GM21526 (cell line): ENCODE measurements around the gene IRGC.

Experiments used
- ATAC-seq: cut with Tn5 transposase; IDR thresholded peaks from one replicate; pipeline ENCODE4 v1.9.1; 2021; ENCODE audit warnings: moderate library complexity; ENCODE audit not compliant: unreplicated experiment, low FRiP score

The IRGC gene

DNA sequence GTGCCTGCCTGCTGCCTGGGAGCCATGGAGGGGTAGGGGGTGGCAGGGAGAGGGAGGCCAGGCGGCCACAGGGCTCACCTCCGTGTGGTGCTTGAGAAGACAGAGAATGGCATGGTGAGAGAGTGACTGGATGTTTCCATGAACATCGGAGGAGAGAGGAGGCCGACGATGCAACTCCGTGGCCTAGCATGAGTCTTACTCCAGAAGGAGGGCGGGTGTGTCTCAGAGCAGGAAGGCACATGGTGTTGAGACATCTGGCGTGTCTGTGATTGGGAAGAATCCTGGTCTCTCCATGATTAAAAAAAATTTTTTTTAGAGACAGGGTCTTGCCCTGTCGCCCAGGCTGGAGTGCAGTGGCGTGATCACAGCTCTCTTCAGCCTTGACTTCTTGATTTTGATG, 5.1 kb downstream of the IRGC start:
- no peak for ATAC-seq

DNA sequence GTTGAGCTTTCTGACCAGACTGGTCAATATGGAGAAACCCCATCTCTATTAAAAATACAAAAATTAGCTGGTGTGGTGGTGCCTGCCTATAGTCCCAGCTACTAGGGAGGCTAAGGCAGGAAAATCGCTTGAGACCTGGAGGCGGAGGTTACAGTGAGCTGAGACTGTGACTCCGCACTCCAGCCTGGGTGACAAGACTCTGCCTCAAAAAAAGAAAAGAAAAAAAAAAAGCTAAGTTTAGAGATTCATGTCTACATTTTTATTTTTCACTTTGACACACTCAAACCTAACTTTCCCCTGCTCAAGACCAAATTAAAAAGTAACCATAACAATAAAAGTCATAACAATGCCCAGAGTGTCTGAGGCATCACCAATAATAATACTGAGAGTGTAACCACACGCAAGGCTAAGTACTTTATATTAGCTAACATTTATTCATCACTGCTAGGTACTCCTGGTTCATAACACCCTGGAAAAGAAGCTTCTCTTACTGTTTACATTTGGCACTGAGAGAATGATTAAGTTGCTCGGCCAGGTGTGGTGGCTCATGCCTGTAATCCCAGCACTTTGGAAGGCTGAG, 5.7 kb downstream of the IRGC start:
- ATAC-seq: no peak

DNA sequence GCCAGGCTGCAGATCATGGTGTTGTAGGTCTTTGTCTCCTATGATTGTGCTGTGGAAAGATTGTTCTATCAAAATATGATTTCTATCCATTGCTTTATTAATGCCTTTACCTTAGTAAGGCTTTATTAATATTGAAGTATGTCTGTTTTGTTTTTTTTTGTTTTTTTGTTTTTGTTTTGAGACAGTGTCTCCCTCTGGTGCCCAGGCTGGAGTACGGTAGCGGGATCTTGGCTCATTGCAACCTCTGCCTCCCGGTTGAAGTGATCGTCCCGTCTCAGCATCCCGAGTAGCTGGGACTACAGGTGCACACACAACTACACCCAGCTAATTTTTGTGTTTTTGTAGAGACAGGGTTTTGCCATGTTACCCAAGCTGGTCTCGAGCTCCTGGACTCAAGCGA, 7.7 kb downstream of the IRGC start:
- no peak for ATAC-seq

DNA sequence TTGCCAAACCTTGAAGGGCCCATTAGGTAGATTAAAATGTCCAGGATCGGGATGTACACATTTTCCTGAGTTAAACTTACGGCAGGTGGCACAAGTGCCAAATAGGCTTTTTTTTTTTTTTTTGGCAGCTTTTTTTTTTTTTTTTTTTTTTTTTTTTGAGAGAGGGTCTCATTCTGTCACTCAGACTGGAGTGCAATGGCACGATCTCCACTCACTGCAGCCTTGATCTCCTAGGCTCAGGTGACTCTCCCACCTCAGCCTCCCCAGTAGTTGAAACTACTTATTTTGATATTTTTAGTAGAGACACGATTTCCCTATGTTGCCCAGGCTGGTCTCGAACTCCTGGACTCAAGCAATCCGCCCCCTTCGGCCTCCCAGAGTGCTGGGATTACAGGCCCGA, 9.0 kb downstream of the IRGC start:
- ATAC-seq: no peak

DNA sequence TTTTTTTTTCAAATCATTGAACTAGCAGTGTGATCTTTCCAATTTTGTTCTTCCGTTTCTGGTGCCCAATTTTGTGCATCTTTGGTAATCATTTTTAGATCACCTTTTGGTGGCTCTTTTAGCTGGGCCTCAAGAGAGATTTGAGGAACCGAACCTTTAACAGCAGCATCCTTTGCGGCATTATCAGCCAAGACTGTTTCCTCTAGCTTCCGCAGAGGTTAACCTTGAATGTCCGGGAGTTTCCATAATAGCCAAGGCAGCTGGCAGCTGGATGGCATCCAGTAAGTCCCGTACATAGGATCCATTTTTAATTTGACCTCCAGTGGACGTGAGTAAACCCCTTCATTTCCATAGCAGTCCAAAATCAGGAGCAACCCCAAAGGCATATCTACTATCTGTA, 9.6 kb downstream of the IRGC start:
- no peak for ATAC-seq

DNA sequence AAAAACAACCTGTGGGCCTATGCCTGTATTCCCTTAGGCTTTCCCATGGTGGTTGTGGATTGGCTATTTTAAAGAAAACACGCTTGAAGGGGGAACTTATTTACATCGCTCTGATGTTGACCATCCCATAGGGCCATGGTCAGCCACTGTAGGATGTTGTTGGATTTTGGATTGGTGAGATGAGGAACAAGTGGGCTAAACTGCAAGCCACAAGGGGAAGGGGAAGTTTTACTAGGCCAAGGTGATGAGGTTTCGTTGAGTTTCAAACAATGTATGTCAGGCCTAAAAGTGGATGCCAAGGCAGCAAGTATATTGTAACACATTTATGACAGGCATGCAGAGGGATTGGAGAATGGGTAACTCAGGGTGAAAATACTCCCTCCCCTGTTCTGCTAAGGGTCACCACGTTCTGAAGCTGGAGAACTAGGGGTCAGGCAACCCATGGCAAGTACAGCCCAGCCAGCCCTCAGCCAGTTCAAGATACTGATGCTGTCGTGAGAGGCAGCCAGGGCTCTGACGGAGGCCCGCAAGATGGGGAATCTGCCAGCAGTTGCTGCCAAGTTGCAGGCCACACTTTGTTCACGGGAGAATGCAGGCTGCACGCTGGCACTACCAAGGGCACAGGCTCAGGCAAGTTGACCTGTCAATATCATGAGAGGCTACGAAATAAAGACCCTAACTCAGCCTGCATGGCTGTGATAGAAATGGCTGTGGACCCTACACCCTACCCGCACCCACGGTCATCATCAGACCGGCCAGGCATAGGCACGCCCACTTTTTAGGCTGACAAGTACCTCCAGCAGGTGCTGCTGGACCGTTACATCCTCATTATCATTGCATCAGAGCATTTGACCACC, 11.1 kb downstream of the IRGC start:
- ATAC-seq: no peak

DNA sequence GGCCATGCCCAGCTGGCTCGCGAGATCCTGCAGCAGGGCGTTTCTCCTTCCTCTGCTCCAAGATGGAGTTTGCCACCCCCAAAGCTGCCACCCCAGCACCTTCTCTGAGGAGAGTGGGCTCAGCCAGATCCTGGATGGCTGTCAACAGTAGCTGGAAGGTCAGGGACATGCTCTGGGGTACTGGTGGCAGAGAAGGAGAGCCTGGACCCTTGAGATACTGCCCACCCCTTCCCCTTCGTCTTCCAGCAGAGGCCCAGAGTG, 11.6 kb downstream of the IRGC start:
- no peak for ATAC-seq

DNA sequence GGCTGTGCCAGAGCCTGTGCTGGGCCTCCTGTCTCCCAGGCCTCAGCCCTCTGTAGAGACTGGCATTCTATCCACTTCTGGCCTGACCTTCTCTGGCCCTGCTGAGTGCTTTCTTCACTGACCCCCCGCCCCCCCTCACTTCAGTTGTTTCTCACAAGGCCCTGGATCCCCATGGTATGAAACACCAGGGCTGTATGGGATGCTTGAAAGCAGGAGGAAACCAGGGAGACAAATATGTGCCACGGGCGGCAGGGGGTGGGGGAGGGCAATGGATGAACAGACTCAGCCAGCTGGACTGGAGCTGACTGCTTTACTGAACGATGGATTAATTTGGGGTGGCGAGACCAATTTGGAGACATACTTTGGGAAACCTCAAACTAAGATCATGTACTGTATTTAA, 14.0 kb downstream of the IRGC start:
- ATAC-seq: no peak

DNA sequence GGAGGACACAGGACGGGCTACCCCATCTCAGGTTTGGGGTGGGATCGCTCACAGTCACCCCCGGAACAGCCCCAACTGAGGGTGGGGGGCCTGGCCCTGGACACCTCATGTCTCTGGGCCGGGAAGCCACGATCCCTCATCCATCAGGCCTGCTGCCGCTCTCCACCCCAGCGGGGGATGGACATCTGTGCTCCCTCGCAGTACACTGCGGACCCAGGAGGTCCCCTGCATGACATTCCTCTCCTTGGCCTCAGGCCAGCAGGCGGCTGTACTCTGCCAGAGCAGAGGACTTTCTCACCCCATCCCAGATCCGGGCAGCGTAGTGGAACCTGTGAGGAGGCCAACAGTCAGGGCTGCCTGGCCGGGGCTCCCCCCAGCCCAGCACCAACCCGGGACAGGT, 15.5 kb downstream of the IRGC start:
- ATAC-seq: no peak

DNA sequence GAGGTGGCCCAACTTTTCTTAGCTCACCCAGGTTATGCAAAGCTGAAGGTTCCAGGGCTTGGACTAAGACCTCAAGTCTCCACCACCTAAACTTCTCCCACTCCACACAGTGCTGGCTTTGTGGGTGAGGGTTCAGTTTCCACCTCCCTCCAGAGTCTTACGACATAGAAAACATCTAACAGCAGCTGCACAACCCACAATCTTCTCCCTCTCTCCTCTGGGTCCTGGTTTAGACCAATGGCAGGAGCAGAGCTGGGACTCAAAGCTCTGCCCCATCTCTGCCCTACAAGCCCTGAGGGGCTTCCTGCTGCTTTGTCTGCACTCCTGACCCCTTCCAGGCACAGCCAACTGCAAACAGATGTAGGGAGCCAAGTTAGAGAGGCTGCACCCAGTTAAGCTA, 16.0 kb downstream of the IRGC start:
- no peak for ATAC-seq

DNA sequence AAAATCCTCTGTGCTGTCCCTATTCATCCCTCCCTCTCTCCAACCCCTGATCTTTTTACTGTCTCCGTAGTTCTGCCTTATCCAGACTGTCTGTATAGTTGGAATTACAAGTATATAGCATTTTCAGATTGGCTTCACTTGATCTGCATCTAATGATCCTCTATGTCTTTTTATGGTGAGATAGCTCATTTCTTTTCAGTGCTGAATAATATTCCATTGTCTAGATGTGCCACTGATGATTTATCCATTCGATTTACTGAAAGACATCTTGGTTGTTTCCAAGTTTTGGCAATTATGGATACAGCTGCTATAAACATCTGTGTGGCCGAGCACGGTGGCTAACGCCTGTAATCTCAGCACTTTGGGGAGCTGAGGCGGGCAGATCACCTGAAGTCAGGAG, 19.1 kb downstream of the IRGC start:
- ATAC-seq: no peak

DNA sequence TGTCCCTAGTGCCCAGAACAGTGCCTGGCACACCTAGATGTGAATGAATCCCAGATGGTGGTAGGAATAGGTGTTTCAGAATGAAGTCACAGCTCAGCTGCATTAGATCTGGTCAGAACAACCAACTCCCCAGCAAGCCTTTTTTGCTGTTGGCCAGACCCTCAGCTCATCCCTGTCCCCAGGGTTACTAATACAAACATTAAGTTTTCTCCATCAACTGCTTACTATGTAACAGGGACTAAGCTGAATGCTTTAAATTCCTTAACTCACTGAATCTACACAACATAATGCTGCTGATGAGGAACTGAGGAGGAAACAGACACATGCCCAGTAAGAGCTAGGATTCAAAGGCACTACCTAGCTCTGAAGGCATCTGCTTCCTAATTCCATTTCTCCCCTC, 20.1 kb downstream of the IRGC start:
- no peak for ATAC-seq

DNA sequence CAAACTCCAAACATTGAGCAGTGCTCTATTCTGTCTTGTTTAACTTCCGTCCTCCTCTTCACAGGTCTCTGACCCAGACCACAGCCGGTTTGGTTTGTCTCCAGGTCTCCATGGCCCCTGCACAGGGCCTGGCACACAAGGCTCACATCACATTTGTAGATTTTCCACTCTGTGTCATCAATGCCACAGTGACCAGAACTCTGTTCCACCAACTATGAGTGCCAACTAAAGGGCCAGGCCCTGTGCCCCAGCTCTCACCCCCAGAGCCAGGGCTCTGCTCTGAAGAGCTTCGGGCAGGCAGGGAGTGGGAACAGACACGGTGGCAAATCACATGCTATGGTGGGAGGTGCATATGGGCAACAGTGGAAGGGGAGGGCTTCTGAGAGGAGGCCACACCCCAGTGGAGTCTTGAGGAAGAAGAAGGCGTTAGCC, 22.9 kb downstream of the IRGC start:
- ATAC-seq: no peak

DNA sequence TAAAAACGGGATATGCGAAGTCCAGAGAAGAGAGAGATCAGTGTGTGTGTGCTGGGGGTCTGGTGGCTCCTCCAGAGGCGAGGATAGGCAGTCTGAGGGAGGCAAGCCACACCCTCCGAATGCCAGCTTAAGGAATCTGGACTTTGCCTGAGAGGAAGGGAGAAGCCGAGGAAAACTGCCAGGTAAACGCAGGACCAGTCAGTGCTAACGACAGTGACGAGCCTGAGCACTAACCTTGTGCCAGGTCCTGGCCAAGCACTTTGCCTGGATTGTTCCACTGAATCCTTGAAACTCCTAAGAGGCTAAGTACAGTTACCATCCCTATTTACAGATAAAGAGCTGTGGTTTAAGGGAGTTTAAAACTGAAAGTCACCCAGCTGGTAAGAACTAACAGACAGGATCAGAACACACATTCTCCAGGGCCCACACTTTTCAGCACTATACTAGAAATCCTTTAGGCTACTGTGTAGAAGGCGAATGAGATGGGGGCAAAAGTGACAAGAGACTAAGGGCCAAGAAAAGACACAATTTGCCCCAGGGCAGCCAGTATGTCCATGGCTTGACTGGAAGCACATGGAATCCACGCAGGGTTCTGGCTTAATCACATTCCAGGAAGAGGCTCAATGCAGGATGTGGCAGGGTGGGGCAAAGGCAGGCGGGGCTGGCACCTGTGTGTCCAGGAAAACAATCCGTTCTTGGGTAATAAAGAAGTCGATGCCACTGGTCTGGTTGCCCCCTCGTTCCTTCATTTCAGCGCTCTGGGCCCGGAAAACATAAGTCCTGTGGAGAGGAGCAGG, 23.8 kb downstream of the IRGC start:
- no peak for ATAC-seq

DNA sequence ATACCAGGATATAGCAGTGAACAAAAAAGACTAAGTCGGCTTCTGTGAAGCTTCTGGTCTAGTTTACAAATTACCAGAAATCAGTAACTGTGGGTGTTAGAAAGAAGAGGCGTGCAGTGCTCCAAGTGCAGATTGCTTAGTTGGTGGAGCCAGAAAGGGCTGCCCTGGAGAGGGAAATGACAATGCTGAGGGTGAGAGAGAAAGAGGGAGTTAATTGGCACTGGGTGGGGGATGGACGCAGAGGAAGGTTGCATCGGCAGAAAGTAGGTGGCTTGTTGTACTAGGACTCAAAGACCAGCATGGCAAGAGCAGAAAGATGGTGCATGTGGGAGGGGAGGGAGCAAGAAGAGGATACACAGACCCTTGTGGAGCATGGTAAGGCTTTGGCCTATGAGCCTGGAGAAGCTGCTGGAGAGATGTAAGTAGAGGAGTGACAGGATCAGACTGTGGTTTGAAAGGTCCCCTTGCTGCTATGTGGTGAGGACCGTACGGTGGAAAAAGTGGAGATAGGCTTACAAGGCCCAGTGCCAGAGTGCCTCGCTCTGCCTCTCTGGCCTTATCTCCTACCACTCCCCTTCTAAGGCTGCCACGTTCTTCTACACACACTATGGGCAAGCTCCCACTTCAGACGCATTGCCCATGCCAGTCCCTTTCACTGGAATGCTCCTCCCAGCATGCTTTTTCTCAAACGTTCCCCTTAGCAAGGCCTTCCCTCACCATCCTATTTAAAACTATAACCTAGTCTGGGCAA, 25.4 kb downstream of the IRGC start:
- ATAC-seq: no peak

DNA sequence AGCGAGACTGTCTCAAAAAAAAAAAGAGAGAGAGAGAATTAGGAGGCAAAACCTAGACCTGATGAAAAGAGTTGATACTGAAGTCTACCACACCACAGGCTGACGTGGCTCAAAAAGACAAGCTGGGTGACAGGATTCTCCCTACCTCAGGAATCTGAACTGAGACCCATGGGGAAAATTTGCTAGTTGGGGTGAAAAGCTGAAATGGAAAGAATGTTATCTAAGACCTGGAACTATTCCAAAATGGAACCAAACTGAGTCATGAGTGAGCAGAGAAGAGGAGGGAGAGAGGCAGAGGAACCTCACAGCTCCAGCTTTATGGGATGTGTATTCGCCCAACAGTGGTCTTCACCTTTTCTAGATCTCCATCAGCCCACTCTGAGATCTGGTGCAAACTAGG, 27.2 kb downstream of the IRGC start:
- ATAC-seq: no peak

DNA sequence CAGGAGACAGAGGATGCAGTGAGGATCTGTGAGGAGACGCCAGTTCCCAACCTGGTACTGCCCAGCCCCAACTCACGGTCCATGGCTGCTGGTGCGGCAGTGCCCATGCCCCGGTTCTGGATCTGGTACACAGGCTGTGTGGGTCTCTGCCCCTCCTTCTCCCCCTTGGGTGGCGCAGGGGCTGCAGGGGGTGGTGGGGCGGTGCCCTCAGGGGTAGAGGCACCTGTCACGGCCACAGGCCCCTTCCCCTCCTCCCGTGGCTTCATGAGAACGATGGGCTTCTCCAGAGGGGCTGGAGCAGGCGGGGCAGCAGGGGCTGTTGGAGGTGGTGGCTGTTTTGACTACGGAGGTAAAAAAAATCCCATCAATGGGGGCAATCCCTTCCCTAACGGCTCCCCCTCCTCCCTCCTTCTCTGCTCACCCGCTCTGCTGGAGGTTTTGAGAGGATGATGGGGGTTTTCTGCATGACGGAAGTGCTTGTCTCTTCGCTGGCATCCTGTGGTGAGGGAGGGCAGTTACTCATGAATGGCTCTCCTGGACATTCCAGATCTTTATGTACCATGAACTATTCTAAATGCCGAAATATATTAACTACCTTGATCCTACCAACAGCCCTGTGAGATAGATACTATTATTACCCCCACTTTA, 31.8 kb downstream of the IRGC start:
- ATAC-seq: no peak

DNA sequence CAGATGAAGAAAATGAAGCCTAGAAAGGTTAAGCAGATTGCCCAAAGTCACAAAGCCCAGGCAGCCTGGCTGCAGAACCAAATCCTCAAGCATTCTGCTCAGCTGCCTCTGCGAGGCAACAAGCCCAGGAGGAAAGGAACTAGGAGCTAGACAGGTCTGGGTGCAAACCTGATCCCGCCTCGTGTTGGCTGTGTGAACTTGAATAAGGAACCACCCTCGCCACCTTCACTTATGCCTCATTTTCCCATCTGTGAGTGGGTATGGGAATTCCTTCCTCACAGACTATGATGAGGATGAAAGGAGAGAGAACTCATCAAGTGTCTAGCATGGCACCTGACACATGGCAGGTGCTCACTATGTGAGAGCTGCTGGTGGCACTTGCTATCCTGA, 32.3 kb downstream of the IRGC start:
- no peak for ATAC-seq

DNA sequence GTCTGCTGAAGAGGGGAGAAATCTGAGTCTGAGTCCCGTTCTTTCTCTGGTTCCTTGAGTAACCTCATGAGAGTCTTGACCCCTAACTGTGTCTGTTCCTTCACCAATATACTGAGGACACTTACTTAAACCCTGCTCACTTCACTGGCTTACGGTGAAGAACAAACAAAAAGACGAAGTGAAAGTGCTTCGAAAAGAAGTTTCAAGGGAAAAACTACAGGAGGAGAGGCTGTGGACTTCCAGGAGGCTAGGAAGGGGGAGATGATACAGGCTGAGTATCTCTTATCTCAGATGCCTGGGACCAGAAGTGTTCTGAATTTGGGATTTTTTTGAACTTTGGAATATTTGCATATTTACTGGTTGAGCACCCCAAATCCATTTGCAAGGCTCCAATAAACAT, 32.8 kb downstream of the IRGC start:
- ATAC-seq: no peak

DNA sequence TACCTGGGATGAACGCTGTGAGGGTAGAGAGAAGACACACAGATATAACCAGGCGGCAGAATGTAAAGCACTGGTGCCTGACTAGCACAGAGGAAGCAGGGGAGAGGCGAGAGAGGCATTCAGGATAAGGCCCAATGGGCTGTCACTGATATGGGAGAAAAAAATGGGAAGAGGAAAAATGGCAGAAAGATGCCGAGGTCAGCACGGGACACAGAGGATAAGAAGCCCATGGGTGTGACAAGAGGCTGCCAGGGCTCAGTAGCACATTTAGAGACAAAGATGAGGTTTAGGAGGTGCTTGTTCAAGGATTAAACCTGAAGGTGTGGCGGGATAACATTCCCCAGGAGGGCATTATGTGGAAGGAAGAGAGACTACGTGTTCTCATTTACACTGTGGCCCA, 33.3 kb downstream of the IRGC start:
- ATAC-seq: no peak

DNA sequence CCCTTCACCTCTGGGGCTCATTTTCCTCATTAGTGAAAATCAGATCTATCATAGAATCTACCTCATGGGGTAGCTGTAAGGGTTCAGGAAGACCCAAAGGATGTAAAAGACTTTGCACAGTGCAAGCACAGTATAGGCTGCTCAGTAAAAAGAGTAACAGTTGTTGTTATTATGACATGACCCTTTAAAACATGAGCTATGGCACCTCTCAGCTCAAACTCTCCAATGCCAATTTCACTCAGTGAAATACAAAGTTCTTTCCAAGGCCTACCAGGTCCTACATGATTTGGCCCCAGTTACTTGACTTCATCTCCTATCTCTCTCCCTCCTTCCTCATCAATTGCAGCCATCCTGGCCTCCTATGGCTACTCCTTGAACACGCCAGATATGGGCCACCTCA, 34.0 kb downstream of the IRGC start:
- ATAC-seq: no peak
